GM04503 (cell line): ENCODE results near the gene ATG7.
"Not testable (repeated sequence)": the region's sequence is repeated elsewhere in the genome, so short reads cannot be mapped to it uniquely, and the experiment has no call there.

Experiments
- DNase-seq: peaks from one replicate; pipeline ENCODE4 v3.0.0-alpha.2; 2012; ENCODE audit warnings: low read depth

Gene ATG7

GRCh38 chr3:11251807-11252176 is 20.4 kb upstream of the ATG7 start:
- DNase-seq = no peak

GRCh38 chr3:11254876-11255275 is 17.3 kb upstream of the ATG7 start:
- DNase-seq = no peak

GRCh38 chr3:11255537-11255936 is 16.7 kb upstream of the ATG7 start:
- not testable (repeated sequence) for DNase-seq

GRCh38 chr3:11258958-11259357 is 13.2 kb upstream of the ATG7 start:
- DNase-seq = no peak

- DNase-seq = no peak
Measured at GRCh38 chr3:11260460-11260859, 11.7 kb upstream of the ATG7 start.

GRCh38 chr3:11269007-11269406 is 3.2 kb upstream of the ATG7 start:
- DNase-seq = no peak

GRCh38 chr3:11272906-11273574 is 843 bp downstream of the ATG7 start:
- no peak for DNase-seq

- no peak for DNase-seq
Measured at GRCh38 chr3:11273891-11274291, 1.7 kb downstream of the ATG7 start.

- DNase-seq = no peak
Measured at GRCh38 chr3:11274566-11275142, 2.5 kb downstream of the ATG7 start.

- DNase-seq = no peak
Measured at GRCh38 chr3:11275926-11276325, 3.7 kb downstream of the ATG7 start.

GRCh38 chr3:11276901-11277300 is 4.7 kb downstream of the ATG7 start:
- DNase-seq = no peak

- no peak for DNase-seq
Measured at GRCh38 chr3:11282250-11283138, 10.3 kb downstream of the ATG7 start.

GRCh38 chr3:11283139-11283475 is 10.9 kb downstream of the ATG7 start:
- no peak for DNase-seq

GRCh38 chr3:11284011-11284410 is 11.8 kb downstream of the ATG7 start:
- no peak for DNase-seq

GRCh38 chr3:11285471-11285870 is 13.3 kb downstream of the ATG7 start:
- DNase-seq = no peak

GRCh38 chr3:11287404-11287803 is 15.2 kb downstream of the ATG7 start:
- no peak for DNase-seq

- DNase-seq = no peak
Measured at GRCh38 chr3:11288021-11288491, 15.9 kb downstream of the ATG7 start.

GRCh38 chr3:11288786-11289637 is 16.8 kb downstream of the ATG7 start:
- peak; percentile 84 for DNase-seq

GRCh38 chr3:11289864-11290263 is 17.7 kb downstream of the ATG7 start:
- no peak for DNase-seq

GRCh38 chr3:11290743-11291680 is 18.8 kb downstream of the ATG7 start:
- no peak for DNase-seq

- no peak for DNase-seq
Measured at GRCh38 chr3:11291808-11292207, 19.6 kb downstream of the ATG7 start.
